ENCODE measurements around the gene FRMD8. TPM values are rescaled to one million over a fixed set of nuclear protein-coding genes. Genes with fewer than 3 reads are reported as not detected.

FRMD8 gene
- total RNA-seq, 1 experiment from 2014 or later: 22.7 TPM

GRCh38 chr11:65414776-65415498 is 28.5 kb downstream of the FRMD8 start:
- Histone ChIP-seq H3K18ac (ENCODE audit: insufficient read length, low read depth, low read length) (no peak overlapping the region), H3T11ph (ENCODE audit: low read length) (no peak overlapping the region), H2BK120ac (ENCODE audit: low read depth, low read length, poor library complexity, severe bottlenecking) (no peak overlapping the region), H2BK20ac (ENCODE audit: low read depth, low read length, poor library complexity, severe bottlenecking) (no peak overlapping the region), H3K79me2 (ENCODE audit: insufficient read depth, low read length) (no peaks in the 10 kb centered on the region), H3K27me3 (ENCODE audit: insufficient read depth, low read length) (no peaks in the 10 kb centered on the region), H3K27ac (ENCODE audit: insufficient read length, low read depth, low read length) (no peak overlapping the region), H3K4ac (ENCODE audit: low read depth, low read length) (no peak overlapping the region), H2BK5ac (ENCODE audit: insufficient read length, low read length) (no peak overlapping the region), H3K4me1 (ENCODE audit: insufficient read depth, low read length) (no peaks in the 10 kb centered on the region; the same call in 1 of the 2 replicates), H3K23ac (ENCODE audit: insufficient read length, low read depth, low read length) (no peak overlapping the region), H4K20me1 (ENCODE audit: control insufficient read depth, insufficient read depth, insufficient read length) (no peaks in the 10 kb centered on the region), H4K5ac (ENCODE audit: insufficient read length, low read depth, low read length) (no peak overlapping the region), H3K14ac (ENCODE audit: insufficient read depth, low read length) (no peak overlapping the region; the same call in 1 of the 2 replicates), H4K8ac (replicated peaks; ENCODE audit: insufficient read length, low read depth, low read length) (no peak overlapping the region), H3K79me1 (ENCODE audit: insufficient read depth, low read depth, low read length, poor library complexity, severe bottlenecking) (no peaks in the 10 kb centered on the region), H2AFZ (ENCODE audit: low read length) (no peak overlapping the region), H4K91ac (ENCODE audit: insufficient read length, low read depth, low read length) (no peak overlapping the region), H3K4me2 (ENCODE audit: insufficient read depth, insufficient read length, low read length) (no peak overlapping the region), H3K23me2 (ENCODE audit: insufficient read length, low read depth, low read length, poor library complexity, severe bottlenecking) (no peaks in the 10 kb centered on the region), H2BK12ac (ENCODE audit: insufficient read length, low read depth, low read length) (no peak overlapping the region), H3K9ac (ENCODE audit: extremely low read depth, insufficient read length, low read length) (no peak overlapping the region), H2BK15ac (ENCODE audit: low read depth, low read length) (no peak overlapping the region), H3K56ac (ENCODE audit: insufficient read length, low read depth, low read length) (no peak overlapping the region), H3K9me3 (ENCODE audit: control insufficient read depth, low read depth, low read length) (no peaks in the 10 kb centered on the region), H2AK5ac (ENCODE audit: insufficient read length, low read length) (no peak overlapping the region)
- Mint-ChIP-seq H3K36me3 (ENCODE audit: insufficient read depth in 1 of 3, low read depth in 3 of 3) (peaks cover 0 to 8% (median 0%) of the 10 kb centered on the region in 3 experiments; a peak in 2 of 7 replicates), H3K9me3 (no peaks in the 10 kb centered on the region; a peak in 2 of 5 replicates), H3K4me3 (no peak overlapping the region), H3K4me1 (peaks cover 39 to 44% of the 10 kb centered on the region in 2 experiments), H3K27ac (peak overlapping the region in 1 of 3 experiments; percentile 74; a peak in 1 of 7 replicates), H3K27me3 (ENCODE audit: low read depth) (peaks cover 9% of the 10 kb centered on the region)
- DNase-seq: peak; percentile 25
- WGBS (ENCODE audit: extremely low coverage, insufficient read length, low lambda C conversion rate): no CpG with 5 or more reads among the region's 11 CpGs
- TF ChIP-seq CTCF (conservative IDR thresholded peaks at IDR 0.05): no peak

Data from H9 (cell line).